HCT116 (cell line): ENCODE results near the gene BRINP2. TPM values are rescaled to one million over a fixed set of nuclear protein-coding genes. Genes with fewer than 3 reads are reported as not detected.

Experiments used
- ATAC-seq: fragments of 200-7000 bp; cut with Tn5 transposase; 2 replicates; pipeline ENCODE4 v1.9.1; 2020; ENCODE audit warnings: mild to moderate bottlenecking, moderate library complexity
- BruUV-seq: library from RNA; stranded (reverse); fragments of 400-500 nt; replicated peaks from 2 replicates; lab custom pipeline; 2021; lab: Mats Ljungman, UMichigan
- CTCF ChIA-PET: fragments of 300-600 bp; sonication (Branson Sonifier 250); formaldehyde crosslinking; loops from one replicate; lab custom pipeline; 2021; ENCODE audit warnings: antibody characterized with exemption; lab: Charles Lee
- POLR2A ChIA-PET: fragments of 300-600, 350-600 bp; sonication (Branson Sonifier 250); formaldehyde crosslinking; loops from one replicate; lab custom pipeline; 2021; ENCODE audit warnings: antibody characterized with exemption; lab: Charles Lee
- RAD21 ChIA-PET, 2 experiments: fragments of 300-600 bp; sonication (Branson Sonifier 250); formaldehyde crosslinking; loops; one replicate each; lab custom pipeline; 2023; ENCODE audit warnings: low total read pairs in 2 of 2; ENCODE audit not compliant: uncharacterized antibody in 2 of 2, unreplicated experiment in 2 of 2, low non-redundant PET in 1 of 2; lab: Charles Lee
- DNase-seq: peaks from one replicate; pipeline ENCODE4 v3.0.0-alpha.2; 2010; ENCODE audit warnings: low read depth, low spot score
- H2AFZ ChIP-seq: fragments of 200-600 bp; shearing (Covaris generic), sonication (generic); 2 replicates; pipeline ENCODE4 v1.6.1; 2017; ENCODE audit warnings: low read depth, mixed run types, mixed read lengths, antibody characterized with exemption, low read length; ENCODE audit not compliant: poor library complexity, severe bottlenecking
- H3K27ac ChIP-seq: 2 replicates; pipeline ENCODE4 v1.5.1; 2012; ENCODE audit warnings: low read depth, low read length
- H3K27me3 ChIP-seq: fragments of 200-600 bp; sonication (generic); 2 replicates; pipeline ENCODE4 v1.6.1; 2016; ENCODE audit warnings: mixed run types, low read length, mixed read lengths; ENCODE audit not compliant: insufficient read depth
- H3K36me3 ChIP-seq, 2 experiments: fragments of 200-500 bp in 1 of 2; fragments of 200-600 bp in 1 of 2; sonication (Bioruptor generic) in 1 of 2; sonication (generic) in 1 of 2; 2 replicates each; pipeline versions ENCODE4 v1.5.1 to v1.6.1; 2014 to 2016; ENCODE audit warnings: low read length in 2 of 2, inconsistent platforms in 1 of 2, mixed read lengths in 1 of 2, mixed run types in 1 of 2; ENCODE audit not compliant: insufficient read depth in 2 of 2, control insufficient read depth in 1 of 2
- H3K4me1 ChIP-seq, 2 experiments: fragments of 200-600 bp in 1 of 2; sonication (generic) in 1 of 2; 2 replicates each; pipeline versions ENCODE4 v1.5.1 to v1.6.1; 2012 to 2017; ENCODE audit warnings: low read length in 2 of 2, inconsistent platforms in 1 of 2, mild to moderate bottlenecking in 1 of 2, mixed read lengths in 1 of 2, mixed run types in 1 of 2, moderate library complexity in 1 of 2; ENCODE audit not compliant: insufficient read depth in 2 of 2, control insufficient read depth in 1 of 2
- H3K4me2 ChIP-seq: fragments of 200-600 bp; sonication (generic); 2 replicates; pipeline ENCODE4 v1.6.1; 2017; ENCODE audit warnings: mixed run types, low read length, mixed read lengths
- H3K4me3 ChIP-seq, 2 experiments: fragments of 200-600 bp in 1 of 2; sonication (generic) in 1 of 2; replicated peaks in 1 of 2; 2 replicates each; pipeline ENCODE4 v1.5.1; 2011 to 2016; ENCODE audit warnings: low read length in 2 of 2, control low read depth in 1 of 2, low read depth in 1 of 2, mild to moderate bottlenecking in 1 of 2, mixed read lengths in 1 of 2, mixed run types in 1 of 2
- H3K79me2 ChIP-seq: fragments of 200-600 bp; sonication (generic); 2 replicates; pipeline ENCODE4 v1.6.1; 2017; ENCODE audit warnings: mild to moderate bottlenecking, mixed run types, low read length, moderate library complexity, mixed read lengths; ENCODE audit not compliant: insufficient read depth
- H3K9ac ChIP-seq: fragments of 200-600 bp; sonication (generic); 2 replicates; pipeline ENCODE4 v1.6.1; 2016; ENCODE audit warnings: low read length, mixed read lengths
- H3K9me2 ChIP-seq: fragments of 200-600 bp; sonication (generic), shearing (Covaris generic); 2 replicates; pipeline ENCODE4 v1.6.1; 2017; ENCODE audit warnings: mixed run types, mild to moderate bottlenecking, moderate library complexity; ENCODE audit not compliant: insufficient read depth
- H3K9me3 ChIP-seq, 2 experiments: fragments of 200-500 bp in 1 of 2; fragments of 200-600 bp in 1 of 2; sonication (Bioruptor generic) in 1 of 2; sonication (generic) in 1 of 2; 2 replicates each; pipeline ENCODE4 v1.6.1; 2014 to 2017; ENCODE audit warnings: low read length in 2 of 2, mixed read lengths in 2 of 2, inconsistent platforms in 1 of 2, low read depth in 1 of 2, mild to moderate bottlenecking in 1 of 2, mixed run types in 1 of 2, moderate library complexity in 1 of 2; ENCODE audit not compliant: control insufficient read depth in 1 of 2, insufficient read depth in 1 of 2
- H4K20me1 ChIP-seq: fragments of 200-600 bp; sonication (generic), shearing (Covaris generic); 2 replicates; pipeline ENCODE4 v1.6.1; 2017; ENCODE audit warnings: mixed run types, mild to moderate bottlenecking, moderate library complexity; ENCODE audit not compliant: insufficient read depth
- ATF3 ChIP-seq: IDR thresholded peaks from 2 replicates; pipeline ENCODE4 v1.6.1; 2012
- CBX3 ChIP-seq: IDR thresholded peaks from 2 replicates; pipeline ENCODE4 v1.6.1; 2012; ENCODE audit warnings: low read depth
- CEBPB ChIP-seq: IDR thresholded peaks from 2 replicates; pipeline ENCODE4 v1.6.1; 2012; ENCODE audit warnings: low read depth
- ELF1 ChIP-seq: IDR thresholded peaks from 2 replicates; pipeline ENCODE4 v1.6.1; 2012; ENCODE audit warnings: low read depth, borderline replicate concordance
- EZH2 ChIP-seq: fragments of 200-600 bp; sonication (generic); IDR thresholded peaks from 2 replicates; pipeline ENCODE4 v1.6.1; 2017; ENCODE audit warnings: antibody characterized with exemption, mixed run types
- FOSL1 ChIP-seq: IDR thresholded peaks from 2 replicates; pipeline ENCODE4 v1.6.1; 2012; ENCODE audit warnings: low read depth
- JUND ChIP-seq: IDR thresholded peaks from 2 replicates; pipeline ENCODE4 v1.6.1; 2012
- POLR2A ChIP-seq: IDR thresholded peaks from 2 replicates; pipeline ENCODE4 v1.7.0; 2011; ENCODE audit warnings: borderline replicate concordance; ENCODE audit not compliant: insufficient read depth, insufficient read length; ENCODE audit errors: extremely low read depth
- POLR2AphosphoS5 ChIP-seq: IDR thresholded peaks from 2 replicates; pipeline ENCODE4 v1.6.1; 2011; ENCODE audit warnings: mild to moderate bottlenecking, low read depth, low read length, moderate library complexity
- RAD21 ChIP-seq: IDR thresholded peaks from 2 replicates; pipeline ENCODE4 v1.6.1; 2012; ENCODE audit warnings: low read depth, mild to moderate bottlenecking
- SIN3A ChIP-seq: IDR thresholded peaks from 2 replicates; pipeline ENCODE4 v1.6.1; 2012; ENCODE audit warnings: low read depth
- TCF7L2 ChIP-seq: IDR thresholded peaks from 2 replicates; pipeline ENCODE4 v1.7.0; 2011; ENCODE audit warnings: borderline replicate concordance, inconsistent platforms; ENCODE audit not compliant: insufficient read depth, insufficient read length; ENCODE audit errors: extremely low read depth
- ZBTB33 ChIP-seq: IDR thresholded peaks from 2 replicates; pipeline ENCODE4 v1.6.1; 2011; ENCODE audit warnings: mild to moderate bottlenecking, low read length, moderate library complexity; ENCODE audit not compliant: insufficient replicate concordance; ENCODE audit errors: extremely low read depth
- ZFX ChIP-seq: fragments of 450-650 bp; IDR thresholded peaks from 2 replicates; pipeline ENCODE4 v1.6.1; 2017
- ZNF274 ChIP-seq: fragments of 200-500 bp; sonication (Bioruptor generic); IDR thresholded peaks from 2 replicates; pipeline ENCODE4 v1.6.1; 2014; ENCODE audit warnings: mild to moderate bottlenecking, low read depth, low read length, inconsistent platforms
- intact Hi-C: fragments of 100-400 bp; cut with micrococcal nuclease; formaldehyde crosslinking; loops from 2 replicates; pipeline ENCODE4 v1.10.0; 2022
- total RNA-seq: library from RNA; stranded (reverse); gene quantifications from one replicate; pipeline ENCODE4 v1.2.1, GENCODE V29; 2021; ENCODE audit not compliant: unreplicated experiment
- TF ChIP-seq, protein P1 (sequence below): IDR thresholded peaks from 2 replicates; pipeline ENCODE4 v1.6.1; 2012
- TF ChIP-seq, protein P2 (sequence below): IDR thresholded peaks from 2 replicates; pipeline ENCODE4 v1.6.1; 2012; ENCODE audit warnings: low read depth

The BRINP2 gene
- total RNA-seq, 1 experiment from 2014 or later = not detected

GRCh38 chr1:177142010-177142409, 28.7 kb upstream of the BRINP2 start (continued):
- TF ChIP-seq ATF3 (no peak), EZH2 (no peak), POLR2AphosphoS5 (no peak), RAD21 (no peak)
- TF ChIP-seq, all 23 proteins: peak for 0

DNA sequence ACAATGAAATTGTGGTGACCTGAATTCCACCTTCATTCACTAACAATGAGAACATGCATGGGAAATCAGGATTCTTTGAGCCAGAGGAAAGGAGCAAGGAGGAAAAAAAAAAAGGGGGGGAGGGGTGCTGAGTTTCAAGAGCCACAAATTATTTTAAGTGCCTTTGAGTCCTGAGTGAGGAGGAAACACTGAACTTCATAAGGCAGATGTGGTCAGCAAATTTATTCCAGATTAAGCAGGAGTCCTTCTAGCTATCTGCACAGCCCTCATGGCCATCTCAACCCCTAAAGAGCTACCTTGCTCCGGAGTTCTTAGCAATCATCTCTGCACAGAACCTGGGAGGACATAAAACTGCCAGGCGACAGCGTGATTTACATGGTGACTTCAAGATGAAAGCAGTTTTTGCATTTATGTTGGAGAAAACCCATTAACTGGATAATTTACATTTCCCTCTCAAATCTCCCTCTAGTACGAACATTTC, 27.9 kb upstream of the BRINP2 start:
- Histone ChIP-seq H3K27me3 (peaks cover 2% of the 10 kb centered on the region; the same call in 1 of the 2 replicates), H3K9me3 (no peaks in the 10 kb centered on the region), H3K4me1 (no peaks in the 10 kb centered on the region), H3K4me2 (no peak overlapping the region), H3K4me3 (no peak overlapping the region), H3K79me2 (no peaks in the 10 kb centered on the region), H3K9me2 (no peaks in the 10 kb centered on the region), H2AFZ (no peak overlapping the region), H3K9ac (no peak overlapping the region), H3K36me3 (no peaks in the 10 kb centered on the region), H4K20me1 (no peaks in the 10 kb centered on the region), H3K27ac (no peak overlapping the region)
- intact Hi-C loops = no loop called here
- DNase-seq (no peak), ATAC-seq (no peak)
- RAD21 ChIA-PET = no interaction called here
- POLR2A ChIA-PET = no interaction called here
- TF ChIP-seq POLR2AphosphoS5 (no peak), CBX3 (no peak), ZFX (no peak), CEBPB (no peak), ZBTB33 (no peak), FOSL1 (no peak), JUND (no peak), ATF3 (no peak), ZNF274 (no peak), ELF1 (no peak), RAD21 (no peak), TCF7L2 (no peak), SIN3A (no peak), POLR2A (no peak)
- TF ChIP-seq, protein P1, sequence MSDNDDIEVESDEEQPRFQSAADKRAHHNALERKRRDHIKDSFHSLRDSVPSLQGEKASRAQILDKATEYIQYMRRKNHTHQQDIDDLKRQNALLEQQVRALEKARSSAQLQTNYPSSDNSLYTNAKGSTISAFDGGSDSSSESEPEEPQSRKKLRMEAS = no peak
- TF ChIP-seq, protein P2, sequence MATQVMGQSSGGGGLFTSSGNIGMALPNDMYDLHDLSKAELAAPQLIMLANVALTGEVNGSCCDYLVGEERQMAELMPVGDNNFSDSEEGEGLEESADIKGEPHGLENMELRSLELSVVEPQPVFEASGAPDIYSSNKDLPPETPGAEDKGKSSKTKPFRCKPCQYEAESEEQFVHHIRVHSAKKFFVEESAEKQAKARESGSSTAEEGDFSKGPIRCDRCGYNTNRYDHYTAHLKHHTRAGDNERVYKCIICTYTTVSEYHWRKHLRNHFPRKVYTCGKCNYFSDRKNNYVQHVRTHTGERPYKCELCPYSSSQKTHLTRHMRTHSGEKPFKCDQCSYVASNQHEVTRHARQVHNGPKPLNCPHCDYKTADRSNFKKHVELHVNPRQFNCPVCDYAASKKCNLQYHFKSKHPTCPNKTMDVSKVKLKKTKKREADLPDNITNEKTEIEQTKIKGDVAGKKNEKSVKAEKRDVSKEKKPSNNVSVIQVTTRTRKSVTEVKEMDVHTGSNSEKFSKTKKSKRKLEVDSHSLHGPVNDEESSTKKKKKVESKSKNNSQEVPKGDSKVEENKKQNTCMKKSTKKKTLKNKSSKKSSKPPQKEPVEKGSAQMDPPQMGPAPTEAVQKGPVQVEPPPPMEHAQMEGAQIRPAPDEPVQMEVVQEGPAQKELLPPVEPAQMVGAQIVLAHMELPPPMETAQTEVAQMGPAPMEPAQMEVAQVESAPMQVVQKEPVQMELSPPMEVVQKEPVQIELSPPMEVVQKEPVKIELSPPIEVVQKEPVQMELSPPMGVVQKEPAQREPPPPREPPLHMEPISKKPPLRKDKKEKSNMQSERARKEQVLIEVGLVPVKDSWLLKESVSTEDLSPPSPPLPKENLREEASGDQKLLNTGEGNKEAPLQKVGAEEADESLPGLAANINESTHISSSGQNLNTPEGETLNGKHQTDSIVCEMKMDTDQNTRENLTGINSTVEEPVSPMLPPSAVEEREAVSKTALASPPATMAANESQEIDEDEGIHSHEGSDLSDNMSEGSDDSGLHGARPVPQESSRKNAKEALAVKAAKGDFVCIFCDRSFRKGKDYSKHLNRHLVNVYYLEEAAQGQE = no peak
- CTCF ChIA-PET = no interaction called here
- no TSS peak for BruUV-seq
